Measurements from ENCODE around the gene RASAL2. TPM values are rescaled to one million over a fixed set of nuclear protein-coding genes. Genes with fewer than 3 reads are reported as not detected.
"Not testable (repeated sequence)": the region's sequence is repeated elsewhere in the genome, so short reads cannot be mapped to it uniquely, and the experiment has no call there.

The RASAL2 gene
- total RNA-seq, 1 experiment from 2014 or later, result 8.2 TPM

GRCh38 chr1:178388418-178389145 is 294.7 kb downstream of the RASAL2 start:
- no peak for DNase-seq (ENCODE audit: low read depth)

- no peak for DNase-seq (ENCODE audit: low read depth)
Observed at GRCh38 chr1:178389441-178389840, 295.5 kb downstream of the RASAL2 start.

GRCh38 chr1:178390280-178390679 is 296.4 kb downstream of the RASAL2 start:
- DNase-seq (ENCODE audit: low read depth), result not testable (repeated sequence)

GRCh38 chr1:178393370-178393769 is 299.5 kb downstream of the RASAL2 start:
- DNase-seq (ENCODE audit: low read depth), result no peak

- no peak for DNase-seq (ENCODE audit: low read depth)
Observed at GRCh38 chr1:178396789-178397188, 302.9 kb downstream of the RASAL2 start.

GRCh38 chr1:178397678-178398077 is 303.8 kb downstream of the RASAL2 start:
- peak; percentile 14 for DNase-seq (ENCODE audit: low read depth)

GRCh38 chr1:178399177-178399728 is 305.3 kb downstream of the RASAL2 start:
- DNase-seq (ENCODE audit: low read depth), result no peak

GRCh38 chr1:178405137-178405536 is 311.2 kb downstream of the RASAL2 start:
- no peak for DNase-seq (ENCODE audit: low read depth)

GRCh38 chr1:178407215-178407614 is 313.3 kb downstream of the RASAL2 start:
- no peak for DNase-seq (ENCODE audit: low read depth)

- no peak for DNase-seq (ENCODE audit: low read depth)
Observed at GRCh38 chr1:178407655-178408054, 313.8 kb downstream of the RASAL2 start.

- DNase-seq (ENCODE audit: low read depth), result no peak
Observed at GRCh38 chr1:178408871-178409270, 315.0 kb downstream of the RASAL2 start.

GRCh38 chr1:178409541-178409940 is 315.6 kb downstream of the RASAL2 start:
- no peak for DNase-seq (ENCODE audit: low read depth)

GRCh38 chr1:178411756-178412399 is 318.0 kb downstream of the RASAL2 start:
- no peak for DNase-seq (ENCODE audit: low read depth)

- DNase-seq (ENCODE audit: low read depth), result no peak
Observed at GRCh38 chr1:178412400-178412770, 318.5 kb downstream of the RASAL2 start.

- DNase-seq (ENCODE audit: low read depth), result peak; percentile 76
Observed at GRCh38 chr1:178417858-178418257, 324.0 kb downstream of the RASAL2 start.

GRCh38 chr1:178418284-178418955 is 324.5 kb downstream of the RASAL2 start:
- no peak for DNase-seq (ENCODE audit: low read depth)

GRCh38 chr1:178434360-178434759 is 340.5 kb downstream of the RASAL2 start:
- no peak for DNase-seq (ENCODE audit: low read depth)

- no peak for DNase-seq (ENCODE audit: low read depth)
Observed at GRCh38 chr1:178434899-178435435, 341.1 kb downstream of the RASAL2 start.

- DNase-seq (ENCODE audit: low read depth), result no peak
Observed at GRCh38 chr1:178436899-178437298, 343.0 kb downstream of the RASAL2 start.

- DNase-seq (ENCODE audit: low read depth), result no peak
Observed at GRCh38 chr1:178438432-178438831, 344.5 kb downstream of the RASAL2 start.

- DNase-seq (ENCODE audit: low read depth), result no peak
Observed at GRCh38 chr1:178442925-178443324, 349.0 kb downstream of the RASAL2 start.

GRCh38 chr1:178450871-178451270 is 357.0 kb downstream of the RASAL2 start:
- DNase-seq (ENCODE audit: low read depth), result no peak

Data from RPMI7951 (cell line).